ENCODE results near the gene MPPED1.

DNA sequence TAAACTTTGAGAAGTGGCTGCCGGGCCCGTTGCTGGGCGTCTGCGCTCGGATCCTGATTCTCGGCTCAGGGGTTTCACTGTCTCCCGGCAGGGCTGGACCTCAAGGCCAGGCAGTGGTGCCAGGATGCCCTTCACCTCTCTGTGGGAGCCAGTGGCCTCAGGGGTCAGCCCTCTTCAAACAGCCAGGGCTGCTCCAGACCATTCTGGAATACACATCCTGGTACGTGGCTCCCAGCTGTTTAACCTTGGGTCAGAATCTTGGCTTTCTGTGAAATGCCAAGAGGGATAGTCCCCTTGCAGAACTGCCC, 70.5 kb downstream of the MPPED1 start:
- TF ChIP-seq, protein P1, sequence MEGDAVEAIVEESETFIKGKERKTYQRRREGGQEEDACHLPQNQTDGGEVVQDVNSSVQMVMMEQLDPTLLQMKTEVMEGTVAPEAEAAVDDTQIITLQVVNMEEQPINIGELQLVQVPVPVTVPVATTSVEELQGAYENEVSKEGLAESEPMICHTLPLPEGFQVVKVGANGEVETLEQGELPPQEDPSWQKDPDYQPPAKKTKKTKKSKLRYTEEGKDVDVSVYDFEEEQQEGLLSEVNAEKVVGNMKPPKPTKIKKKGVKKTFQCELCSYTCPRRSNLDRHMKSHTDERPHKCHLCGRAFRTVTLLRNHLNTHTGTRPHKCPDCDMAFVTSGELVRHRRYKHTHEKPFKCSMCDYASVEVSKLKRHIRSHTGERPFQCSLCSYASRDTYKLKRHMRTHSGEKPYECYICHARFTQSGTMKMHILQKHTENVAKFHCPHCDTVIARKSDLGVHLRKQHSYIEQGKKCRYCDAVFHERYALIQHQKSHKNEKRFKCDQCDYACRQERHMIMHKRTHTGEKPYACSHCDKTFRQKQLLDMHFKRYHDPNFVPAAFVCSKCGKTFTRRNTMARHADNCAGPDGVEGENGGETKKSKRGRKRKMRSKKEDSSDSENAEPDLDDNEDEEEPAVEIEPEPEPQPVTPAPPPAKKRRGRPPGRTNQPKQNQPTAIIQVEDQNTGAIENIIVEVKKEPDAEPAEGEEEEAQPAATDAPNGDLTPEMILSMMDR (conservative IDR thresholded peaks at IDR 0.05), result no peak
- no peak for TF ChIP-seq ZFX (IDR thresholded peaks at IDR 0.05)

Measured in C4-2B (cell line).